ENCODE results near the gene GOLPH3L.
A peak's percentile ranks its signal among the peaks of the same experiment; 100 is the strongest.
"Not testable (repeated sequence)": the region's sequence is repeated elsewhere in the genome, so short reads cannot be mapped to it uniquely, and the experiment has no call there.

The GOLPH3L gene

DNA sequence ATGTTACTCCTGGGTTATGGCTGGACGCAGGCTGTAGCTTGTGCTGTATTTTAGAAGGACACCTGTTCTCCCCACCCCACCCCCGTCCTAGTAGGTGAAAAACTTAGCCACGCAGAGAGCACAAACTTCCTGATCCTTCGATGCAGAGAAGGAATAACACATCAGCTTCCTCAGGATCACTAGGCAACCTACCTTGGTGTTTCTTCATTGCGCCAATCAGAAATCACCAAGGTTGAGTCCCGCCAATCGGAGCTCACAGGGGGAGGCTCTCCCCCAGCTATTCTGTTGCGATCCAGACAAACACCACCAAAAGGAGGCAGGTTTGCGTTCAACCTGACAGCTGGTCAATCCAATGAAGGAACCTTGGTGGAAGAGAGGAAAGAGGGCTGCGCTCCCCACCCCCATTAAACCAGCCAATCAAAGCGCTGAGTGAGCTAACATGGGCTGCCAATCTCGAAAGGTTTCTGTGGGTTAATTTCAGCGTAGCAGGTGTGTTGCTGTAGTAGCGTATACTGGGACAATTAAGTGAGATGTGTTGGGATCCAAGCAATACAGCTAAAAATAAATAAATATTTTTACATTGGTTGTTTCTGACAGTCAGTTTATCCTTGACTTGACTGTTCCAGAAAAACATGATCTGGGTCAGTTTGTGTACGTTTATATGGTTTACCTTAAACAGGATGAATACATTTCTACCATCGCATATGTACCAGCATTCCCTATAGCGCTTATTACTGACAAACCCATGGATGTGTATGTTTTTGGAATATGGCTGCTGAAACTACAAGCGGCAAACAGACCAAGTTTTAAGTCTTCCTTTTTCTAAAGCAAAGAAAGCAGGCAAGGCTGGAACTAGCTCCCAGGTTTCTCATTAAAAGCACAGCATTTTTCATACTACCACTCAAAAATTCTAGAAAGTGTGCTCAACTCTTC, at the start of gene GOLPH3L:
Gene GOLPH3L (minus strand): TSS at position 160 of the 933 bp plus-strand sequence. CDS start 2,316 bp downstream, outside the sequence.
- DNase-seq (ENCODE audit: low read depth), result peak; percentile 99

DNA sequence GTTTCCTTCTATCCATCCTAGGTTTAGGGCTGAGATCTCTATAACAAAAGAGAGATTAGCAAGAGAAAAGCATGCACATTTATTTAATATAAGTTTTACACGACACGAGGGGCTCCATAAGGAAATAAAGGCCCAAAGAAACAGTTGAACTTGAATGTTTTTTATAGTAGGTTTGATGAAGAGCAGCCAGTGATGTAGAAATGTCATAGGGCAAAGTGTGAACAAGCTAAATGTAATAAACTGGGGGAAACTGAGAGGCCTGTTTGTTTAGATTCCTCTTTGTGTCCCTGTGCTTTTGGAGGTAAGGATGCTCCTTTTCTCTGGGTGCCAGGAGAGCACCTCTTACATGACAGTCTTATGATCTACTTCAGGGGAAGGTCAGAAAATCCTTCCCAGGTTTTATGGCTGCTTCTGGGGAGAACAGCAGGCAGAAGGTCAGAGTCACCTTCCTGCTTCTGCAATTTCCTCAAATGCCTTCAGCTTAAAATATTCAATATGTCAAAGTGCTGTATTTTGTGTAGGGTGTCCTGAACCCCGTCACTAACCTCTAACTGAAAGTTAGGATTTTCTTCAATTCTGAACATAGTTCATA, 33.3 kb upstream of the GOLPH3L start:
- no peak for DNase-seq (ENCODE audit: low read depth)

DNA sequence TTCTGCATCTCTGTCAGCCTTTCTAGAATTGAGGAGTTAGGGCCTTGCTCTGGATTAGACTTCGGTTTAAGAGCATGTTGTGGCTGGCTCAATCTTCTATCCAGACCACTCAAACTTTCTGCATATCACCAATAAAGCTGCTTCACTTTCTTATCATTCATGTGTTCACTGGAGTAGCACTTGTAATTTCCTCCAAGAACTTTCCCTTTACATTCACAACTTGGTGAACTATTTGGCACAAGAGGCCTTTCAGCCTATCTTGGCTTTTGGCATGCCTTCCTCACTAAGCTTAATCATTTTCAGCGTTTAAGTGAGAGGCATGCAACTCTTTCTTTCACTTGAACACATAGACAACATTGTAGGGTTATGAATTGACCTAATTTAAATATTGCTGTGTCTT, 27.4 kb upstream of the GOLPH3L start:
- DNase-seq (ENCODE audit: low read depth), result no peak

DNA sequence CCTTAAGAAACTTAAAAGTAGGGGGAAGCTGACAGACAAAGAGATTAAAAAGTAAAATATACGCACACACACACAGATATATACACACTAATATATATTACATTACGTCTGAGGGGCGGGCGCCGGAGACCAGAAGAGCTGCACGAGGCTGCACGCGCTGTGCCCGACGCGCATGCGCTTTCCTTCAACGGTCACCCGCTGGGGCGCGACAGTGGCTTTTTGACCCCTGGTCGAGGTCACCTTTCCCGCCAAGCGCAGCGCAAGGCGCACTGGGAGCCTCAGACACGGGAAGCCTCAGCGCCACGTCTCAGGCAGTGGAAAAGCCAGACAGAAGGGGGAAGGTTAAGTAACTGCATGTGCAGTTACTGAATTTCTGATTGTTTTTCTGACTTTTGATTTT, 23.7 kb upstream of the GOLPH3L start, which contains the start of gene HORMAD1:
Gene HORMAD1 (minus strand): TSS at position 193 of the 400 bp plus-strand sequence. CDS start 1,390 bp downstream, outside the sequence.
- no peak for DNase-seq (ENCODE audit: low read depth)

DNA sequence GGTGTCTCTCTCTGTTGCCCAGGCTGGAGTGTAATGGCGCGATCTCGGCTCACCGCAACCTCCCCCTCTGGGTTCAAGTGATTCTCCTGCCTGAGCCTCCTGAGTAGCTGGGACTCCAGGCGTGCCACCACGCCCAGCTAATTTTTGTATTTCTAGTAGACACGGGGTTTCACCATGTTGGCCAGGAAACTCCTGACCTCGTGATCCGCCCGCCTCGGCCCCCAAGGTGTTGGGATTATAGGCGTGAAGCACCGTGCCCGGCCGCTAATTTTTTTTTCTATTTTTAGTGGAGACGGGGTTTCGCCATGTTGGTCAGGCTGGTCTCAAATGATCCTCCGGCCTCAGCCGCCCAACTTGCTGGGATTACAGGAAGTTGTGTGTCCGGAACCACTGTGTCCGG, 23.1 kb upstream of the GOLPH3L start:
- DNase-seq (ENCODE audit: low read depth), result no peak

DNA sequence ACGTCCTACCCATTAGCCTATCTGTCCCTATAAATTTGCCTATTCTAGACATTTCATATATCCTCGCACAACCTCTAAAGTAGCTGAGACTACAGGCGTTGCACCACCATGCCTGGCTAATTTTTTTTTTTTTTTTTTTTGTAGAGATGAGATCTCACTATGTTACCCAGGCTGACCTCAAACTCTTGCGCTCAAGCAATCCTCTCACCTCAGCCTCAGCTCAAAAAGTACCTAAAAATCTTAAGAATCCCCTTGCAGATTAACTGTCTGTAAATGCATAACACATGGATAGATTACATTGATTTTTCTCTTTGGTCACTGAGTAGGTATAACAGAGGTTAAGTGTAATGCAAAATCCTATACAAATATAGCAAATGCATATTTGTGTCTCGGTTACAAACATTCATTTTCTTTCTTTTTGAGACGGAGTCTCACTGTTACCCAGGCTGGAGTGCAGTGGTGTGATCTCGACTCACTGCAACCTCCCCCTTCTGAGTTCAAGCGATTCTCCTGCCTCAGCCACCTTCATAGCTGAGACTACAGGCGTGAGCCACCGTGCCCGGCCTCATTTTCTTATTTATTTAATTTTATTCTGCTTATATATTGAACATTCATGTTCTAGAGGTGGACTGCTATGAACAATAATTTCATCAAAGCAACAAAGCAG, 21.4 kb upstream of the GOLPH3L start:
- no peak for DNase-seq (ENCODE audit: low read depth)

DNA sequence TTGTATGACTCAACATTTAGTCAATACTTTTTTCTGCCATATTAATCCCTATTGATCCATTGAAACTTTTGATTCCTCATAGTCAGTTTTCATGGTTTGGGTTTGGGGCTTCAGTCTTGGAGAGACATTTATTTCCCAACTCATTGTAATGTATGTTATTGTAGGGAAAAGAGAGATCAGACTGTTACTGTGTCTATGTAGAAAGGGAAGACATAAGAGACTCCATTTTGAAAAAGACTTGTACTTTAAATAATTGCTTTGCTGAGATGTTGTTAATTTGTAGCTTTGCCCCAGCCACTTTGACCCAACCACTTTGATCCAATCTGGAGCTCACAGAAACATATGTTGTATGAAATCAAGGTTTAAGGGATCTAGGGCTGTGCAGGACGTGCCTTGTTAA, 12.1 kb upstream of the GOLPH3L start:
- not testable (repeated sequence) for DNase-seq (ENCODE audit: low read depth)

DNA sequence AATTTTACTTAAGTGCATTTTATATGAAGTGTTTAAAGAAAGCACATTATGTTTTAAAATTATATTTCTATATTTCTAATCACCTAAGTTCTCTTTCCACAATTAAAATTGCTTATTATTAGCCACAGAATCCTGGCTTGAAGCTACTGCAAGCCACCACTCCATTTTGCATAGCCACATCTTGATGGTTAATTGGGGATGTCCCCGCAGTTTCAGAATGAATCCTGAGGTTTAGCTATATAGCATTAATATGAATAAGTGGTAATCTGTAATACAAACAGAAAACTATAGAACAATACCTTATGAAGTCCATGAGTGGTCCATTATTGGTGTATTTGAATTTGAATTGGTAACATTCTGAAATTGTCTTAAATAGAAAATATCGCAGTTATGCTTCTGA, 11.6 kb upstream of the GOLPH3L start:
- no peak for DNase-seq (ENCODE audit: low read depth)

DNA sequence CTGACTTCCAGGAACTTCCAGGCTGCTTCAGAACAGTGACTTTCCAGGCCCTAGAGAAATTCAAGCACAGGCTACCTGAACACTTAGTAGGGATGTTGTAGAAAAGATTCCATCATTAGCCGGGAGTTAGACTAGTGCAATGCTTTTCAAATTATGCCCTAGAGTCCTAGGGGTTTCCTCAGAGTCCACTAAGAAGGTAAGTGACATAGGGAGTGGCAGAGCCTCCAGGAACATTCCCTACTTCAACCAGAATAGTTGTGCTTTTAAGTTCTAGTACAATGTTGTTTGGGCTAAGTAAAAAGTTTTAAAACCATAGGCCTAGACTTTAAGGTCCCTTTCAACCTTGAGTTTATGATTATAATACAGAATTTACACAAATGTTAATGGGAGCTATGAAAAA, 9.1 kb upstream of the GOLPH3L start:
- no peak for DNase-seq (ENCODE audit: low read depth)

DNA sequence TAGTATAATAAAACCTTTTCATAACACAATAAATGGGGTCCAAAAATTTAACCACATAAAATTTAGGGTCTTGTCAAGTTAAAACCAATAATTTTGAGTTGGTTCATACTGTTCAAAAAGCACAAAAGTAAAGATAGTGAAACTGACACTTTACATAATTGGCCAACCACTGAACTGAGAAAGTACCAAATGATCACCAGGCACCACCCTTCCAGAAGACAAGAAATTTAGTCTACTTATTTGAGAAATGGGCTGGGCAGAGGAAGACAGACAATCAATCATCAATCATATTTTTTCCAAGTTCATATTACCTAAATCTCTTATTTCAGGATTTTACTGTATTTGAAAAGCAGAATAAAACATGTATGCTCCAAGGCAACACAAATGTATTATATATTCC, 6.5 kb upstream of the GOLPH3L start:
- no peak for DNase-seq (ENCODE audit: low read depth)

DNA sequence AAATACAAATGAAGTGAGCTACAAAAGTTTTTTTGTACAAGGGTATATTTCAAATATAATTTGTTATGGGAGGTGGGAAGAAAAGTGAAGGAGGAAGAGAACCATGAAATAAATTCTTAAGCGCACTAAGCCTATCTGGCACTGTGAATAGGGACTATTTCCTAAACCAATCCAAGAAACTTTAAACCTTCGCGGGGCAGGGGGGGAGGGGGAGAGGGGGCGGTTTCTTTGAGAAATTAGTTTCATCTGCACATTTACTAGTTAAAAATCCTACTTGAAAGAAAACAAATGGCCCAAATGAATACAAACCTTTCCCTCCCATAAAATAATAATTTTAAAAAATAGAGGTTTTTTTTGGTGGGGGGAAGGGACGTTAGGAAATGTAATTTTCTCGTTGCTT, 364 bp downstream of the GOLPH3L start:
- DNase-seq (ENCODE audit: low read depth), result peak; percentile 6

DNA sequence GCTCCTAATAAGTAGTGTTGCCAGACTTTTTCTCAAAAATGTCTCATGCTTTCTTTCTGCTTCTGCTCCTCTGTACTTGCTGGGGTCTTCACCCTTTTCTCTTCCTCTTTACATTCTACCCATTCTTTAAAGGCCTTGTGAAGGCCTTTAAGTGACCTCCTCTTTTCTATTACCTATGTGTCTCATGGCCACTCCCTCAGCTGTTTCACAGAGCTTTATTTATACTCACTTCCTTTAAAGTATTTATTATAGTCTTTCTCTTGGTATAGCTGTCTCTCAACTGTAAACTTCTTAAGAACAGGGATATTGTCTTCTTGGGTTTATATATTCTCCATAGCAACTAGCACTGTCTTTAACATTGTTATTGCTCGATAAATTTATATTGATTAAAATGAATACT, 792 bp downstream of the GOLPH3L start:
- no peak for DNase-seq (ENCODE audit: low read depth)

DNA sequence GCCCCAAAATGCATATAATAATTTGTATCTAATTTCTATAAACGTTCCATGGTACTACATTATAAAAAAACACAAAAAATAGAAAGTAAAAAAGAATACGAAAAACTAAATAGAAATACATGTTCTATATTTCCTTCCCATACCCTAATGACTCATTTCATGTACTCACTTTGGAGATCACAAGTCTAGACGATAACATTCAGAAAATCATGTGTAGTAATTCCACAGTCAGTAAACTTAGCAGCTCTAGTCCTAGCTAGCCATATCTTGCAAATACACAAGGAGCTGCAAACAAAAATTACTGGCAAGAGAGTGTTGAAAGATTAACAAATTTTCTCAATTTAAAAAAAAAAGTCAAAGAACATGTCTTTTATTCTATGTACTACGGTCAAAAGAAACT, 1.4 kb downstream of the GOLPH3L start:
- peak; percentile 29 for DNase-seq (ENCODE audit: low read depth)

DNA sequence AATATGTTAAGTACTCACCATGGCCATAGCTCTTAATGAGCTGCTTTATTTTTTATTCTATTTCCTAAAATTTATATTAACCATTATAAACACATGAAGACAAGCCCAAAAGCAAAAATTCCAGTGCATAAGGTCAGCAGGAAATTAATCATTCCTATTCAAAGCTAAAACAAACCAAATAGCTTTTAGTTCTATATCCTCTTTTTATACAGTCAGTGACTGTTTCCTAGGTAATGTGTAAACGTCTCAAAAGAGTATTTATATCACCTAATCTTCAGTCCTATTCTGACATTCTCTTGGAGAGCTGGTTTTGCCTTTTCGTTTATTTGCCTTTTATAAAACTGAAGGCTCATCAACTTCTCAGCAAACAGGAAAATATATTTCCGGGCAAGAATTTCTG, 4.2 kb downstream of the GOLPH3L start:
- DNase-seq (ENCODE audit: low read depth), result no peak

DNA sequence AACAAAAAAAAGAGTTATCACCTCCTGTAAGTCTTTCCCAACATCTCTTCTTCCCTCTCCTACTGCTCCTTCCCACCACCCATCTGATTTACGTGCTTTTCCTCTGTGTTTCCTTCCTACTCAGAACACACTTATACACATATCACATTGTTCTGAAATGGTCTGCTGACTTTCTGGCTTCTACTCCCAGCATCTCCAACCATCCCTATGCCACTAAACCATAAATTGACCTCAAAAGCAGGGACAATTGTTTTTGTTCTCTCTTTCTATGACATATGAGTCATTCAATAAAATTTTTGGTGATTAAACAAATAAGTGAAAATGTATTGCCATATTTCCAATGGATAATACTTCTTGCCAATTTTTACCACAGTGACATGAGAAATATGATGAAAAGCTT, 8.2 kb downstream of the GOLPH3L start:
- no peak for DNase-seq (ENCODE audit: low read depth)

DNA sequence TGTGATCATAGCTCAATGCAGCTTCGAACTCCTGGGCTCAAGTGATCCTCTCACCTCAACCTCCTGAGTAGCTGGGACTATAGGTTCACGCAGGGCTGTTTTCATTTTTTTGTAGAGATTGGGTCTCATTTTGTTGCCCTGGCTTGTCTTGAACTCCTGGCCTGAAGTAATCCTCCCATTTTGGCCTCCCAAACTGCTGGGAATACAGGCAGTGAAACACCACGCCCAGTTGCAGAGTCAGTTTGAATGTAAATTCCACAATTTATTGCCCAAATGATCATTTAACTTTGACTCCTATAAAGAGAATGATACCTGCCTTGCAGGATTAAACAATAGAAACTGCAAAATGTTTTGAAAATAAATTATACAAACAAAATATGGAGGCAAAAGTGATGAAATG, 10.7 kb downstream of the GOLPH3L start:
- no peak for DNase-seq (ENCODE audit: low read depth)

DNA sequence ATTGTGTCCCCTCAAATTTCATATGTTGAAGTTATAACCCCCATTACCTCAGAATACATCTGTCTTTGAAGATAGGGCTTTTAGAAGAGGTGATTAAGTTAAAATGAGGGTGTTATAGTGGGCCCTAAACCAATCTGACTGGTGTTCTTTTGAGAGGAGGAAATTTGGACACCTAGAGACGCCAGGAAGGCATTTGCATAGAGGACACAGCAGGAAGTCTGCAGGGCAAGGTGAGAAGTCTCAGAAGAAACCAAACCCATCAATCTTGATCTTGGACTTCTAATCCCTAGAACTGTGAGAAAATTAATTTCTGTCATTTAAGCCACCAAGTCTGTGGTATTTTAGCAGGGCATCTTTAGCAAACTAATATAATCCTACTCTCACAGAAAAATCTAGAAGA, 13.0 kb downstream of the GOLPH3L start:
- DNase-seq (ENCODE audit: low read depth), result no peak

DNA sequence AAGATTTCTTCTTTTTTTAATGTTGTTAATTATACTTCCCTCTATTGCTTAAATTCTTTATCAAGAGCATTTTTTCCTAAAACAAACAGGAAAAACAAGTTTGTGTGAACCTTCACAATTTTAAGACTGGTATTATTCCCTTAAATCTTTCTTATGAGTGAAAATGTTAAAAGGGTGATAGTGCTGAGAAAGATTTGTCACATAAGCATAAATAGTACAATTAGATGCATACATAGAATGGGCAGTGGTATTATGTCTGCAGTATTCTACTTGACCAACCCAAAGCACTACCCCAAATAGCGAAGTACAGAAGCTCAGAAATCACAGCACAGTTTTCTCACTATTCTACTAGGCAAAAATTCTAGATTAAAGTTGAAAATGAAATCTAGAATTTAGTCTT, 18.0 kb downstream of the GOLPH3L start:
- no peak for DNase-seq (ENCODE audit: low read depth)

DNA sequence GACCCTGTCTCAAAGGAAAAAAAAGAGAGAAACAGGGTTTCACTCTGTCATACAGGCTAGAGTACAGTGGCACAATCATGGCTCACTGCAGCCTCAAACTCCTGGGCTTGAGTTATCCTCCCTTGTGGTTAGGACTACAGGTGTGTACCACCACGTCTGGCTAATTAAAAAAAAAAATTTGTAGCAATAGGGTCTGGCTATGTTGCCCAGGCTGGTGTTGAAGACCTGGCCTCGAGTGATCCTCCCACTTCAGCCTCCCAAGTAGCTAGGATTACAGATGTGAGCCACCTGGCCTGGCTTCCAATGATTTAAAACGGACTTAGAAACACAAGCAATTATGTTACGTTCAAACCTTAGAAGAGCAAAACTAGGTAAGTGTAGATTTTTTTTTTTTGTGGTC, 22.1 kb downstream of the GOLPH3L start:
- no peak for DNase-seq (ENCODE audit: low read depth)

DNA sequence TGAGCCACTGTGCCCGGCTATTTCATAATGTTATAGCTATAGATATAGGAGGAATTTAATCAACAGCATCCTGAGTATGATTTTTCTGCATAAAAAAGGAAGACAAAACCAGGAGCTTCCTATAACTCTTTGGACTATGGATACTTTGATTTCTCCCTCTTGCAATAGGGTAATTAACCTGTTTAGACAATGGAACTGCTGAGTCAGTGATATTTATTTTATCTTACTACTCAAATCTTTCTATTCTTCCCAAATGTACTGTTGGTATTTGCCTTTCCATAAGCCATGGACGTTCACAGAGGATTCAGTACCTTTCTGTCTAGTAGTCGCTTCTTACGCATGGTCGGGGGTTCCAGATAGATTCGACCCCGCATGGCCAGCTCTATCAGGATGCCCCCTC, 33.6 kb downstream of the GOLPH3L start:
- no peak for DNase-seq (ENCODE audit: low read depth)

DNA sequence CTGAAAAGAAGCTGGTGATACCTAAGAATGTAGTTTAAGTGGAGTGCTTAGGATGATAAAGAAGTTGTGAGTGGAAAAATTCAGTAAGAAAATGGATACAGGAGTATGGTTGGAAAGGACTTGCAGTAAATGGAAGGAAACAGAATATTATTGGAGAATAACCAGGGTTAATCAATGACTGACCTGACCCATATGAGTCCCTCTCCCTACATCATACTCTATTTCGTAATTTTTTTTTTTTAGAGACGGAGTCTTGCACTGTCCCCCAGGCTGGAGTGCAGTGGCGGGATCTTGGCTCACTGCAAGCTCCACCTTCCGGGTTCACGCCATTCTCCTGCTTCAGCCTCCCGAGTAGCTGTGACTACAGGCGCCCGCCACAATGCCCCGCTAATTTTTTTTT, 34.1 kb downstream of the GOLPH3L start:
- no peak for DNase-seq (ENCODE audit: low read depth)

DNA sequence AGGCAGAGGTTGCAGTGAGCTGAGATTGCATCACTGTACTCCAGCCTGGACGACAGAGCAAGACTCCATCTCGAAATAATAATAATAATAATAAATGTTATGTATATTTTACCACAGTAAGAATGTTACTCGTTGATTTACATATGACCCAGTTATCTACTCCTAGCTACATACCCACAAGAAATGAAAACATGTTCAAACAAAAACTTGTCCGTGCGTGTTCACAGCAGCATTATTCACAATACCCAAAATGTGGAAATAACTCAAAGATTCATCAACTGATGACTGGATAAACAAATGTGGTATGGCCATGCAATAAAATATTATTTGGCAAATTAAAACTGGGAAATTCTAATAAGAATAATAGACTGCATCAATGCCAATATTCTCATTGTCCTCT, 35.8 kb downstream of the GOLPH3L start:
- no peak for DNase-seq (ENCODE audit: low read depth)

DNA sequence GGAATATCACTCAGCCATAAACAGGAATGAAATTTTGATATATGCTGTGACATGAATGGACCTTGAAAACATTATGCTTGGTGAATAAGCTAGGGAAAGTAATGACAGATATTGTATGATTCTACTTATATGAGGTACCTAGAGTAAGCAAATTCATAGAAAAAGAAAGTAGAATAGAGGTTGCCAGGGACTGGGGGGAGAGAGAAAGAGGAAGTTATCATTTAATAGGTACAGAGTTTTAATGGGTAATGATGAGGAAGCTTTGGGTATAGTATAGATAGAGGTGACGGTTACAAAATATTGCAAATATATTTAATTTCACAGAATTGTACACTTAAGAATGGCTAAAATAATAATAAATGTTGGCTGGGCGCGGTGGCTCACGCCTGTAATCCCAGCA, 36.4 kb downstream of the GOLPH3L start:
- DNase-seq (ENCODE audit: low read depth), result no peak

Data from amniotic epithelial cell (primary cell).